SIG-M5 treated with dmso at 0.1 percent for 504 hours (cell line): Measurements from ENCODE around the gene SLC5A4.
"Not testable (repeated sequence)": the region's sequence is repeated elsewhere in the genome, so short reads cannot be mapped to it uniquely, and the experiment has no call there.

Experiments
- DNase-seq: peaks from one replicate; lab custom pipeline; 2025; ENCODE audit not compliant: unreplicated experiment; lab: John Stamatoyannopoulos, UW

The SLC5A4 gene

GRCh38 chr22:32255217-32255616 is at the start of gene SLC5A4:
Gene SLC5A4 (minus strand): TSS chr22:32255347. CDS start chr22:32255329, 18 bp downstream.
- no peak for DNase-seq

GRCh38 chr22:32293921-32294320 is 38.8 kb upstream of the SLC5A4 start:
- DNase-seq, result not testable (repeated sequence)

- DNase-seq, result no peak
Observed at GRCh38 chr22:32286290-32286840, 31.2 kb upstream of the SLC5A4 start.

DNA sequence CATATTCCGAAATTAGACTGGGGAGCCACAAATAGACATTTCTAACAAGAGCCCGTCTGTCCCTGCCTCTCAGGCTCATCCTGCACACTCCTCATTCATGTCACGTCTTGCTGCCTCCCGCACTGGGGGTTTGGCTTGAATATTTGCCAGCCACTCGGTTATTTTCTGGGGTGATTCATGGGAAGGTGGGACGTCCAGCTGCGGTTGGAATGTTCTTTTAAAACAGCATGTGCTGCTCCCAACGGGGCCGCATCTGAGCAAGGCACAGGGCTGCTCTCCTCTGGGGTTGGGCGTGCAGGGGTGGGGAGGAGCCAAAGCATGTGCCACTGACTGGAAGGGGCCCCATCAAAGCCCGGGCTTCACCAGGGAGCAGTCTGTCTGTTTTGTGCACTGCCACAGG is 25.9 kb upstream of the SLC5A4 start:
- no peak for DNase-seq

- not testable (repeated sequence) for DNase-seq
Observed at GRCh38 chr22:32275353-32275752, 20.2 kb upstream of the SLC5A4 start.

DNA sequence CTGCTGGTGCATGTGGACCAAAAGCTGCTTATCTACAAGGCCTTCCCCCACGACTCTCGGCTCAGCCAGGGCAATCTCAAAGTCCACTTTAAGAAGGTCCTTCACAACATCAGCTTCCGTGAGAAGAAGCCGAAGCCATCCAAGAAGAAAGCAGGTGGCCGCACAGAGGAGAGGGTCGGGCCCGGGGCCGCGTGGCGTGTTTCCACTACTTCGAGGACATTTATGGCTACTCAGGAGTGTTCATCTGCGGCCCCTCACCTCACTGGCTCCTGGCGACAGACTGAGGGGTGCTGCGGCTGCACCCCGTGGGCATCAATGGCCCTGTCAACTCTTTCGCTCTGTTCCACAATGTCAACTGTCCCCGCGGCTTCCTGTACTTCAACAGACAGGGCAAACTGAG is 16.2 kb upstream of the SLC5A4 start:
- no peak for DNase-seq

DNA sequence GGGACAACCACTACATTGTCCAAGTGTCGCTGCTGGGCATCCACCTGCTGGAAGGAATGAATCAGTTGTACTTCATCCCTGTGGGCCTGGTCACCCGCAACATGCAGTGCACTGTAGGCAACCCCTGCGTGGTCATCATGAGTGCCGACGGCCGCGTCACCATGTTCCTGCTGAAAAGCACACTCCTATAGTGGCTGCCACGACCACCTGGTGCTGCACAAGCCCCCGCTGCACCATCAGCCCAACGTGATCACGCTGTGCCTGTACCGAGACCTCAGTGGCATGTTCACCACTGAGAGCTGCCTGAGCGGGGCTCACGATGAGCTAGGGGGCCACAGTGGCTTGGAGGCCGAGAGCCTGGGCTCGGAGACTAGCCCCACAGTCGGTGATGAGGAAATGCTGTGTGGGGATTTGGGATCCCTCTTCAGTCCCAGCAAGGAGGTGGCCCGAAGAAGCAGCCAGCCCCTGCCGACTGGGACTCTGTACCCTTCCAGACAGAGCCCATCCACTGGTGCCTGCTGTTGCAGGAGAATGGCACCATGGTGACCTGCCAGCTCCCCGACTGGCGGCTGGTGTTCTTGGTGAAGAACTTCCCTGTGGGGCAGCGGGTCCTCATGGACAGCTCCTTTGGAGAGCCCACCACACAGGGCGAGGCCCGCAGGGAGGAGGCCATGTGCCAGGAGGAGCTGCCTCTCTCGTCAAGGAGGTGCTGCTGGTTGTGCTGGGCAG is 15.7 kb upstream of the SLC5A4 start:
- no peak for DNase-seq

GRCh38 chr22:32269316-32269715 is 14.2 kb upstream of the SLC5A4 start:
- no peak for DNase-seq

- no peak for DNase-seq
Observed at GRCh38 chr22:32267011-32267410, 11.9 kb upstream of the SLC5A4 start.

DNA sequence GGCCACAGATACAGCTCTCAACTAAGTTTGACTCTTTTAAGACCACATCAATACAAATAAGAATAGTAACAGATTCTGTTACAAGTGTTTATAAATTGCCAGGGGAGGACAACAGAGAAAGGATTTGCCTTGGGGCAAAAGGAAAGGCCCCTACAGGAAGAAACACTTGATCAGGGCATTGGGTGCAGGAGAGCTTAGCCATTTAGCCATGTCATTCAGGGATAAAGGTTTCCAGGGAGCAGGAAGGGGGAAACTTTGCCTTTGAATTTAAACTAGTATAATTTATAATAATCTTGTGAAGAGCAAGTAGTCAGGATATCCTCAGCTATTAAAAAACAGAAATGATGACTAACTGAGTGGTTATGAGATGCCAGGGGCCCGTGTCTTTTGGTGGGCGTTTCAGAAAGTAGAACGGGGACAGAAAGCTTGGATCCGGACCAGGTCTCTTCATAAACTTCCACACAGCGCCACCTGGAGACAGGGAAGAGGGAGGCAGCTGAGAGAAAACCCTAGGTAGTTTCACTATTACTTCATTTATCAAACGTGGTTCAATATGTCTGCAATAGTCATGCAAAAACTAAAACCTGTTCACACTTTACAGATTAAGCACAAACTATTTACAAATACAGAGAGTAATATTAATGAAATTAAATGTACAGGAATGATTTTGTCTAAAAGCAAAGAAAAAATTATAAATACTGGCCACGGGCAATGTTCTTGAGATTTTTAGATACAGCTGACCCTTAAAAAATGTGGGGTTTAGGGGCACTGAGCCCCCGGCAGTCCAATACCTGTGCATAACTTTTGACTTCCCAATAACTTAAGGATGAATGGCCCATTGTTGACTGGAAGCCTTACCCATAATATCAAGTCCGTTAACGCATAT is 11.0 kb upstream of the SLC5A4 start:
- DNase-seq, result peak; percentile 70

DNA sequence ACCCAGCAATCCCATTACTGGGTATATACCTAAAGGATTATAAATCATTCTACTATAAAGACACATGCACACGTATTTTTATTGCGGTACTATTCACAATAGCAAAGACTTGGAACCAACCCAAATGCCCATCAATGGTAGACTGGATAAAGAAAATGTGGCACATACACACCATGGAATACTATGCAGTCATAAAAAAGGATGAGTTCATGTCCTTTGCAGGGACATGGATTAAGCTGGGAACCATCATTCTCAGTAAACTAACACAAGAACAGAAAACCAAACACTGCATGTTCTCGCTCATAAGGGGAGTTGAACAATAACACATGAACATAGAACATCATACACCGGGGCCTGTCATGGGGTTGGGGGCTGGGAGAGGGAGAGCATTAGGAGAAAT is 8.5 kb upstream of the SLC5A4 start:
- DNase-seq, result not testable (repeated sequence)

DNA sequence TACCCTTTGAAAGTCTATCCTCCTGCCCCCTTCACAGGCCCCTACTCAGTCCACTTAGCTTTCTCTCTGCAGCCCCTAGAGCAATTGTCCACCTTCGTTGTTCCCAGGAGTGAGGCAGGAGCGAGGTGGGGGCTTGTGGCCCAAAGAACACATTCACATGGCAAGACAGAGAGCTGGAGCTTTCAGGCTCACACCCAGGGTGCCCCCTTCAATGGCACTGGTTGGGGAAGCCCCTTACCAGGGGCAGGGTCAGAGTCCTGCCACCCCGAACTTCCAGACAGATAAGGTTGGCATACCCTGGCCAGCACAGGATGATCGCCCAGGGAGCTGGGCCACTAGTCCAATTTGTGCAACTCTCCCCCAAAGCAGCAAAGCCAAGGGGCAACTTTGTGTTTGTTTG is 6.2 kb upstream of the SLC5A4 start:
- no peak for DNase-seq

- no peak for DNase-seq
Observed at GRCh38 chr22:32258791-32259190, 3.6 kb upstream of the SLC5A4 start.

DNA sequence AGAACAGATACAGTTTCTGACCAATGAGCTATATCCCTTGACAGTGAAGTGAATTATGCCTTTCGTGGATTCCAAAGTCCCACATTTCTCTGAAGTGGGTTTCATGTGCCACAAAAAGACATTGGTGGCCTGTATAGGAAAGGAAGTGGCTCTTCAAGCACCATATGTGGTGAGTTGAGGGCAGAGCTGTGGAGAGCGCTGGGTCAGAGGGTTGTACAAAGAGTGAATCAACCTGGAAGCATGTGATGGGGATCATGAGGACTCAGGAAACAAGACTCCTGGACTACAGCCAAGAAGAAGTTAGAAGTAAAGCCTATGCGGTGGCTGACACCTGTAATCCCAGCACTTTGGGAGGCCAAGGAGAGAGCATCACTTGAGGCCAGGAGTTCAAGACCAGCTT is 579 bp upstream of the SLC5A4 start:
- no peak for DNase-seq

GRCh38 chr22:32249231-32249630 is 5.9 kb downstream of the SLC5A4 start:
- DNase-seq, result no peak

DNA sequence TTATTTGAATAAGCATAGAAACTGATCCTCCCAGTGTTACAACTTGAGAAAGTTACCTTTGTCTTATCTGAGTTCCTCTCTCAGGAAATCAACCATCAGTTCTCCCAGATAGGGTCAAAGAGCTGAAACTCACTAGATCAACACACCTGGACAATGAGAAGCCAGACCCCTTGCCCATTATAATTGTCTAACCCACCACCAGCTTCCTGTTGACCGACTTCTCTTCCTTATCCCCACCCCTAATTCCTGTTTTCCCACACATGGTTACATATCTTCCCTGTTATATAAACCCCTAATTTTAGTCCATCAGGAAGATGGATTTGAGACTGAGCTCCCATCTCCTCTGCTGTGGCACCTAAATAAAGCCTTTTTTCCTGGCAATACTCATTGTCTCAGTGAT is 6.9 kb downstream of the SLC5A4 start:
- no peak for DNase-seq

- DNase-seq, result no peak
Observed at GRCh38 chr22:32246166-32246565, 9.0 kb downstream of the SLC5A4 start.

- DNase-seq, result no peak
Observed at GRCh38 chr22:32245042-32245441, 10.1 kb downstream of the SLC5A4 start.

DNA sequence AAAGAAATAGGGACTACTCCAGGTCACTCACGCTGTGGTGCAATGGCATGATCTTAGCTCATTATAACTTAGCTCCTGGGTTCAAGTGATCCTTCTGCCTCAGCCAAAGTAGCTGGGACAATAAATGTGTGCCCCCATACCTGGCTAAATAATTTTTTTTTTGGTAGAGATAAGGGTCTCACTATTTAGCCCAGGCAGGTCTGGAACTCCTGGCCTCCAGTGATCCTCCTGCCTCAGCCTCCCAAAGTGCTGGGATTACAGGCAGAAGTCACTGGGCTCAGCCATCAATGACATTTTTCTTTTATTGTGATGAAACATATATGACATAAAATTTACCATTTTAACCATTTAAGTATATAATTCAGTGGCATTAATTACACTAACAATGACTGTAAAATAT is 10.6 kb downstream of the SLC5A4 start:
- no peak for DNase-seq

GRCh38 chr22:32240461-32240860 is 14.7 kb downstream of the SLC5A4 start:
- no peak for DNase-seq

GRCh38 chr22:32237906-32238305 is 17.2 kb downstream of the SLC5A4 start:
- no peak for DNase-seq

DNA sequence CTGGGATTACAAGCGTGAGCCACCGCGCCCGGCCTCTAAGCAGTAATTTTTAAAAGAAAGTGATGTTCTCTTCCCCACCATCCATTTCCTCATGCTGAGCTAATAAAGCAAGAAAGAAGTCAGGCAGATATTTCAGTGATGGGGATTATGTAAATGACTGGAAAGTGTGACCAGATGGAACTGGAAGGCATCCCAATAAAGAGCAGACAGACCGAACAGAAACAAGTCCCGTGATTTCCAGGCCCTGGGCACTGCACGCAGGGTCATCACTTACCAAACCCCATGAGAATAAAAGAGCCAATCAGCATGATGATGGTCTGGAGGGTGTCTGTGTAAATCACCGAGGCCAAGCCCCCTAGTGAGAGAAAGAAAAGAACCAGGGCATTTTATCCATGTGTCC is 18.2 kb downstream of the SLC5A4 start:
- DNase-seq, result no peak
